ENCODE results near the gene SLX4IP.

The SLX4IP gene

GRCh38 chr20:10639737-10640556 lies 204.8 kb downstream of the SLX4IP start:
- DNase-seq = no peak

- DNase-seq = no peak
These were observed 205.8 kb downstream of the SLX4IP start for GRCh38 chr20:10640897-10641296.

GRCh38 chr20:10641467-10641866 lies 206.4 kb downstream of the SLX4IP start:
- DNase-seq = no peak

GRCh38 chr20:10641893-10642292 lies 206.8 kb downstream of the SLX4IP start:
- no peak for DNase-seq

- no peak for DNase-seq
These were observed 207.9 kb downstream of the SLX4IP start for GRCh38 chr20:10642856-10643559.

GRCh38 chr20:10643560-10643873 lies 208.4 kb downstream of the SLX4IP start:
- DNase-seq = no peak

- peak; percentile 91 for DNase-seq
These were observed 209.5 kb downstream of the SLX4IP start for GRCh38 chr20:10644458-10645204.

- no peak for DNase-seq
These were observed 210.1 kb downstream of the SLX4IP start for GRCh38 chr20:10645205-10645570.

GRCh38 chr20:10646006-10646405 lies 210.9 kb downstream of the SLX4IP start:
- no peak for DNase-seq

GRCh38 chr20:10646886-10647420 lies 211.8 kb downstream of the SLX4IP start:
- no peak for DNase-seq

GRCh38 chr20:10647471-10647870 lies 212.4 kb downstream of the SLX4IP start:
- DNase-seq = peak; percentile 83

GRCh38 chr20:10647909-10648308 lies 212.8 kb downstream of the SLX4IP start:
- no peak for DNase-seq

GRCh38 chr20:10648651-10649050 lies 213.5 kb downstream of the SLX4IP start:
- no peak for DNase-seq

GRCh38 chr20:10649080-10649796 lies 214.1 kb downstream of the SLX4IP start:
- no peak for DNase-seq

GRCh38 chr20:10649797-10650160 lies 214.7 kb downstream of the SLX4IP start:
- DNase-seq = peak; percentile 60

- no peak for DNase-seq
These were observed 216.3 kb downstream of the SLX4IP start for GRCh38 chr20:10651227-10651990.

- DNase-seq = no peak
These were observed 217.1 kb downstream of the SLX4IP start for GRCh38 chr20:10652185-10652584.

GRCh38 chr20:10652660-10653261 lies 217.7 kb downstream of the SLX4IP start:
- no peak for DNase-seq

GRCh38 chr20:10653599-10654249 lies 218.6 kb downstream of the SLX4IP start:
- peak; percentile 74 for DNase-seq

- DNase-seq = no peak
These were observed 219.1 kb downstream of the SLX4IP start for GRCh38 chr20:10654250-10654610.

GRCh38 chr20:10654630-10655029 lies 219.5 kb downstream of the SLX4IP start:
- no peak for DNase-seq
